PC-3 (cell line): ENCODE results near the gene OSCAR.

Source experiments
- CTCF ChIP-seq: fragments of 300-600 bp; sonication (generic); conservative IDR thresholded peaks from 2 replicates; pipeline ENCODE4 v1.5.1; 2017; ENCODE audit warnings: antibody characterized with exemption, low read depth, mild to moderate bottlenecking, low read length
- EZH2 ChIP-seq: fragments of 300-600 bp; sonication (generic); IDR thresholded peaks from one replicate; pipeline ENCODE4 v1.6.1; 2017; ENCODE audit warnings: antibody characterized with exemption, mild to moderate bottlenecking, low read length; ENCODE audit not compliant: unreplicated experiment

- no peak for TF ChIP-seq CTCF
- TF ChIP-seq EZH2: no peak
These were observed 13.9 kb upstream of the OSCAR start for GRCh38 chr19:54114340-54115108.
